Right lobe of liver (tissue), 6 donors: ENCODE results near the gene TRABD. TPM values are rescaled to one million over a fixed set of nuclear protein-coding genes. Genes with fewer than 3 reads are reported as not detected.

Source experiments
- ATAC-seq, 4 donors: fragments of 200-7000 bp; cut with Tn5 transposase; one replicate each; pipeline ENCODE4 v1.9.1; 2020; ENCODE audit warnings: mild to moderate bottlenecking in 4 of 4, moderate library complexity in 4 of 4
- DNase-seq, 3 donors: peaks; one replicate each; pipeline ENCODE4 v3.0.0-alpha.2; 2020
- H3K27ac ChIP-seq, 3 donors: fragments of 200-600 bp; one replicate each; pipeline ENCODE4 v1.8.0; 2022
- H3K27me3 ChIP-seq, 2 donors: fragments of 200-600 bp; one replicate each; pipeline ENCODE4 v1.8.0; 2022
- H3K36me3 ChIP-seq, 4 donors: fragments of 200-600 bp; sonication (generic) in 1 of 4; one replicate each; pipeline versions ENCODE4 v1.5.1 to v1.8.0; 2017 to 2022; ENCODE audit warnings: control low read depth in 1 of 4
- H3K4me1 ChIP-seq, 4 donors: fragments of 200-600 bp; sonication (generic) in 1 of 4; one replicate each; pipeline versions ENCODE4 v1.5.1 to v1.8.0; 2017 to 2022; ENCODE audit warnings: control low read depth in 1 of 4
- H3K4me3 ChIP-seq, 3 donors: fragments of 200-600 bp; one replicate each; pipeline ENCODE4 v1.8.0; 2022
- H3K9me3 ChIP-seq, 4 donors: fragments of 200-600 bp; sonication (generic) in 1 of 4; one replicate each; pipeline versions ENCODE4 v1.5.1 to v1.8.0; 2017 to 2022; ENCODE audit warnings: control low read depth in 1 of 4
- POLR2A ChIP-seq: fragments of 450-650 bp; IDR thresholded peaks from one replicate; pipeline ENCODE4 v1.6.1; 2017; ENCODE audit warnings: antibody characterized with exemption, mild to moderate bottlenecking
- WGBS: methylation state at CpG from one replicate; pipeline ENCODE4 v1.1.6; 2018; ENCODE audit warnings: low coverage, low lambda C conversion rate; ENCODE audit not compliant: insufficient coverage; ENCODE audit errors: missing lambda C conversion rate; 5-methylcytosine and 5-hydroxymethylcytosine counted together
- intact Hi-C, 2 donors: fragments of 100-400 bp; cut with DNase I; formaldehyde crosslinking; loops; one replicate each; pipeline versions ENCODE4 v1.11.2 to v1.14.1; 2022
- total RNA-seq, 6 experiments: library from RNA; depleted of rRNA in 2 of 6; stranded (reverse); fragments of >200 nt in 2 of 6; fragmentation: NEBNext Ultra II Directional in 3 of 6; extraction: Animal tissue kit (Norgen Biotek cat#: 25700) in 3 of 6; gene quantifications; one replicate each; pipeline versions ENCODE4 v1.1.0 to v1.2.4, GENCODE V29; 2016 to 2023
- TF ChIP-seq, protein P1 (sequence below), 4 donors: fragments of 200-600 bp in 3 of 4; fragments of 450-650 bp in 1 of 4; IDR thresholded peaks; one replicate each; pipeline versions ENCODE4 v1.5.1 to v1.8.0; 2016 to 2022; ENCODE audit warnings: antibody characterized with exemption in 4 of 4, mild to moderate bottlenecking in 2 of 4
- donor health status: DM: no; HTN: yes; CAD: no.
- donor health status: DM: no; HTN: no; CAD: no.
- donor health status: DM: no; HTN: no; CAD: no.
- donor health status: DM: no; HTN: yes; CAD: no.
- donor health status: DM: no; HTN: yes; CAD: no.

TRABD gene
- total RNA-seq, 6 experiments from 2014 or later, result 18.9 to 30.2 (median 22.8) TPM

GRCh38 chr22:50228366-50228765 lies 42.7 kb downstream of the TRABD start:
- 98% methylated on average over 5 of the region's 9 CpGs for WGBS
- intact Hi-C loops, result no loop called here
- ATAC-seq, result no peak
- no peak overlapping the region for H3K27ac ChIP-seq
- TF ChIP-seq, protein P1, sequence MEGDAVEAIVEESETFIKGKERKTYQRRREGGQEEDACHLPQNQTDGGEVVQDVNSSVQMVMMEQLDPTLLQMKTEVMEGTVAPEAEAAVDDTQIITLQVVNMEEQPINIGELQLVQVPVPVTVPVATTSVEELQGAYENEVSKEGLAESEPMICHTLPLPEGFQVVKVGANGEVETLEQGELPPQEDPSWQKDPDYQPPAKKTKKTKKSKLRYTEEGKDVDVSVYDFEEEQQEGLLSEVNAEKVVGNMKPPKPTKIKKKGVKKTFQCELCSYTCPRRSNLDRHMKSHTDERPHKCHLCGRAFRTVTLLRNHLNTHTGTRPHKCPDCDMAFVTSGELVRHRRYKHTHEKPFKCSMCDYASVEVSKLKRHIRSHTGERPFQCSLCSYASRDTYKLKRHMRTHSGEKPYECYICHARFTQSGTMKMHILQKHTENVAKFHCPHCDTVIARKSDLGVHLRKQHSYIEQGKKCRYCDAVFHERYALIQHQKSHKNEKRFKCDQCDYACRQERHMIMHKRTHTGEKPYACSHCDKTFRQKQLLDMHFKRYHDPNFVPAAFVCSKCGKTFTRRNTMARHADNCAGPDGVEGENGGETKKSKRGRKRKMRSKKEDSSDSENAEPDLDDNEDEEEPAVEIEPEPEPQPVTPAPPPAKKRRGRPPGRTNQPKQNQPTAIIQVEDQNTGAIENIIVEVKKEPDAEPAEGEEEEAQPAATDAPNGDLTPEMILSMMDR (IDR thresholded peaks at IDR 0.05), result no peak
- TF ChIP-seq POLR2A, result no peak
- H3K36me3 ChIP-seq, result peaks cover 0 to 38% (median 4%) of the 10 kb centered on the region in 4 donors
- H3K4me3 ChIP-seq, result no peak overlapping the region
- H3K4me1 ChIP-seq, result no peaks in the 10 kb centered on the region
- DNase-seq, result peak in 1 of 3 donors; percentile 12
- no peaks in the 10 kb centered on the region for H3K27me3 ChIP-seq
- no peaks in the 10 kb centered on the region for H3K9me3 ChIP-seq

- WGBS, result 82% methylated on average over 2 of the region's 16 CpGs
Measured at GRCh38 chr22:50229370-50229769, 43.7 kb downstream of the TRABD start.

GRCh38 chr22:50232481-50233151 lies 46.9 kb downstream of the TRABD start:
- WGBS, result 94% methylated on average over 15 of the region's 20 CpGs
- intact Hi-C loops, result no loop called here
- no peaks in the 10 kb centered on the region for H3K4me1 ChIP-seq
- H3K27me3 ChIP-seq, result no peaks in the 10 kb centered on the region
- H3K27ac ChIP-seq, result no peak overlapping the region
- H3K36me3 ChIP-seq, result peaks cover 0 to 18% (median 3%) of the 10 kb centered on the region in 4 donors
- DNase-seq (no peak), ATAC-seq (no peak)
- no peak overlapping the region for H3K4me3 ChIP-seq
- no peaks in the 10 kb centered on the region for H3K9me3 ChIP-seq
- TF ChIP-seq, protein P1 (IDR thresholded peaks at IDR 0.05), result no peak
- no peak for TF ChIP-seq POLR2A

More at GRCh38 chr22:50229370-50229769, 43.7 kb downstream of the TRABD start:
- peak in 1 of 3 donors; percentile 16 for DNase-seq
- ATAC-seq, result no peak
- Histone ChIP-seq H3K27me3 (no peaks in the 10 kb centered on the region), H3K4me1 (no peaks in the 10 kb centered on the region), H3K36me3 (peaks cover 0 to 30% (median 3%) of the 10 kb centered on the region in 4 donors), H3K9me3 (no peaks in the 10 kb centered on the region), H3K4me3 (no peak overlapping the region), H3K27ac (no peak overlapping the region)
- intact Hi-C loops, result no loop called here
- TF ChIP-seq, protein P1 (IDR thresholded peaks at IDR 0.05), result no peak
- no peak for TF ChIP-seq POLR2A

- no peaks in the 10 kb centered on the region for H3K4me1 ChIP-seq
- no peak overlapping the region for H3K4me3 ChIP-seq
- no peak overlapping the region for H3K27ac ChIP-seq
- no peaks in the 10 kb centered on the region for H3K27me3 ChIP-seq
- H3K9me3 ChIP-seq, result no peaks in the 10 kb centered on the region
- H3K36me3 ChIP-seq, result peaks cover 0 to 18% (median 3%) of the 10 kb centered on the region in 4 donors
- WGBS, result 87% methylated on average over 3 of the region's 18 CpGs
- ATAC-seq, result no peak
- intact Hi-C loops, result no loop called here
- DNase-seq, result peak in 1 of 3 donors; percentile 11
- TF ChIP-seq, protein P1 (IDR thresholded peaks at IDR 0.05), result no peak
- TF ChIP-seq POLR2A, result no peak
Measured at GRCh38 chr22:50233223-50233622, 47.5 kb downstream of the TRABD start.
